COLO668 (cell line): ENCODE results near the gene EYS.
"Not testable (repeated sequence)": the region's sequence is repeated elsewhere in the genome, so short reads cannot be mapped to it uniquely, and the experiment has no call there.

Source experiments
- DNase-seq: peaks from one replicate; lab custom pipeline; 2025; ENCODE audit not compliant: unreplicated experiment; lab: John Stamatoyannopoulos, UW

Gene EYS

DNA sequence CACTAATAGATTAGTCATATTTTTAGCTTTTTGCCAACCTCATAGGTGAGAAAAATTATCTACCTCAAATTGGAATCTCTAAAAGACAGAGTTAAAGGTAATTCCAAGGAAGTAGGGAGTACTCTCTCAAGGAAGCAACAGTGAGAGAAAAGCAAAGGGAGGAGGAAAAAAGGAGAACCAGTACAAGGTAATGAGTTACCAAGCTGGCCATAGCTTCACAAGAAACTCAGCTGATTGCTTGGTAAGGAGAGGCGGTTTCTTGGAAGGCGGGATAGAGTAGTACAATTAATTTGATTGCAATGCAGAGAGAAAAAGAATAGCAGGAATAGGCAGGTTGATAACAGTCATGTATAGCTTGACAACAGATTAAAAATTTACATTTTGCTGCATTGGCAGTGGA, 1933.8 kb downstream of the EYS start:
- no peak for DNase-seq

DNA sequence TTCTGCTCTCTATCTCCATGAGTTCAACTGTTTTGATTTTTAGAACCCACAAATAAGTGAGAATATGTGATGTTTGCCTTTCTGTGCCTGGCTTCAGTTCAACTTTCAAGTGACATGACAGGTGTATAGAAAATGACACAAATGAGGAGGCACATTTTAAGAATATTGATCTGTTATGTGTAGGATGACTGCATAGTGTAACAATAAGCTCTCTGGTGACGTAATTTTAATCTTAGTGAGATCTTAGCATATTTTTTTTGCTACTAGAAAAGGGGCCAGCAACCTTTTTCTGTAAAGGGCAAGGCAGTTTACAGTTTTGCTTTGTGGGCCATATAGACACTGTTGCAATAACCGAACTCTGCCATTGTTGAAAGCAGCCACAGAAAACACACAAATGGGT, 1941.2 kb downstream of the EYS start:
- DNase-seq: no peak

DNA sequence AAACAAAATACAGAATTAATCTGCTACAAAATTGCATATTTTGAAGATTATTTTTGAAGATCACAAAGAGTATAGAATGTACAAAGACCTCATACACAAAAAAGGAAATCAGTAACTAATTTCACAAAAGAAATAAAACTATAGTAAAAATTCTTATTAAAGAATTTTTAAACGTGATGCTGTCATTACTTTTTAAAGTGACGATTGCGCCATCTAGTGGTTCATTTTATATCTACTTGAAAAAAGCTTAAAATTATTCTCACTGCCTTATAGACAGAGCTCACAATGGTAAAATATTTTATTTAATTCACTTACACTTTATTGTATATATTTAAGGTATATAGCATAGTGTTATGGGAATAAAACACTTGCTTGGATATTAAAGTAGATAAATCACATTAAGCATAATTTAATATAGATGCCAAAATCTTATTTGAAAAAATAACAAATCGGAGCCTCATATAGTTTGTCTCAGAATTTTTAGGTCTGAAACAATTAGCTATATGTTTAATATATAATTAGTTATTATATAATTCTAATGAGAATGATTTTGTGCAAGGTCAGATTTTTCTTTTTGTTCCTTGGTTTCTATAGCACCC, 1942.6 kb downstream of the EYS start:
- DNase-seq: no peak

GRCh38 chr6:63760199-63760598, 1946.8 kb downstream of the EYS start:
- no peak for DNase-seq

GRCh38 chr6:63759605-63760105, 1947.4 kb downstream of the EYS start:
- no peak for DNase-seq

DNA sequence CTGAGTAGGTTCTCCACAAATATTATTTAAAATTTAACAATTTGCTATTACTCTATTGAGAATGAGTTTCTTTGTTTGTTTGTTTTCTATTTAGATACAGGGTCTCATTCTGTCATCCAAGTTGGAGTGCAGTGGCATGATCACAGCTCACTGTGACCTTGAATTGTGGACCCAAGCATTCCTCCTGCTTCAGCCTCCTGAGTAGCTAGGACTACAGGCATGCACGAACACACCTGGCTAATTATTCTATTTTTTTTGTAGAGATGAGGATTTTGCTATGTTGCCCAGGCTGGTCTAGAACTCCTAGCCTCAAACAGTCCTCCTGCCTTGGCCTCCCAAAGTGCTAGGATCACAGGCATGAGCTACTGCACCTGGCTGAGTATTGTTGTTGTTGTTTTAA, 1949.2 kb downstream of the EYS start:
- DNase-seq: no peak

- DNase-seq: not testable (repeated sequence)
These were observed 1949.8 kb downstream of the EYS start for GRCh38 chr6:63757275-63757674.

GRCh38 chr6:63750400-63750799, 1956.6 kb downstream of the EYS start:
- no peak for DNase-seq

DNA sequence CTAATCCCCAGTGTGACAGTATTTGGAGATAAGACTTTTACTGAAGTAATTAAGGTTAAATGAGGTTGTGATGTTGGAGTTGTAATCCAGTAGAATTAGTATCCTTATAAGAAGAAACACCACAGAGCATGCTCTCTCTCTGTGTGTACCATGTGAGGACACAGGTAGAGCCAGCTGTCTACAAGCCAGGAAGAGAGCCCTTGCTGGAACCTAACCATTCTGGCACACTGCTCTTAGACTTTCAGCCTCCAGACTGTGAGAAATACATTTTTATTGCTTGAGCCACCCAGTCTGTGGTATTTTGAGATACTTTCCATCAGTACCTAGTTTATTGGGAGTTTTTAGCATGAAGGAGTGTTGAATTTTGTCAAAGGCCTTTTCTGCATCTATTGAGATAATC, 1961.2 kb downstream of the EYS start:
- DNase-seq: no peak

- no peak for DNase-seq
These were observed 1962.2 kb downstream of the EYS start for GRCh38 chr6:63744810-63745209.

- no peak for DNase-seq
These were observed 1963.3 kb downstream of the EYS start for GRCh38 chr6:63743691-63744090.

GRCh38 chr6:63742060-63742459, 1965.0 kb downstream of the EYS start:
- DNase-seq: no peak

GRCh38 chr6:63740709-63741108, 1966.3 kb downstream of the EYS start:
- DNase-seq: no peak

DNA sequence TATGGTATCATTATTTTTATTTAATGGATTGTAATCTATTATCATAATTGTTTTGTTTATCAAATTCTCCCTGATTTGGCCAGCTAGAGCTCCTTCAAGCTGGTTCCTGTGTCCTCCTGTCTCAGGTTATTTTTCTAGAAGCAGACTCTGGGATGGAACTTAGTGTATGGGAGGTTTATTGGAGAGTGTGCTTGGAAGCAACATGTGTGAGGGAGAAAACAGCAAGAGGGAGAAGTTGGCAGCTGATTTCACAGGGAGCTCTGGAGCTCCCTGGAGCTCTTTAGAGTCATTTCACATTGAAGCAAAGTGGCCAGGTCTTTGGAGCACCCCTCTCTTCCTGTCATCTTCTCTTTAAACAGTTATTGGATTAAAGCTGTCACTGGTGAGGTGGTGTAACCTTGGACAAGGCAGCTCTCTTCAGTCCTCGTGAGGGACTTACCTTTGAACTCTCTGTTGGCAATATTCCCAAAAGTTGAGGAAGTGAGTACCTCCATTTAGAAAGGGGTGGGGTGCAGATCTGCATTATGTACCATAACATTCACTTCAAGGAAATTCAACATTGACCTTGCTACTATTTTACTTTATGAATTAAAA, 1967.8 kb downstream of the EYS start:
- no peak for DNase-seq

GRCh38 chr6:63738190-63738589, 1968.8 kb downstream of the EYS start:
- DNase-seq: not testable (repeated sequence)

DNA sequence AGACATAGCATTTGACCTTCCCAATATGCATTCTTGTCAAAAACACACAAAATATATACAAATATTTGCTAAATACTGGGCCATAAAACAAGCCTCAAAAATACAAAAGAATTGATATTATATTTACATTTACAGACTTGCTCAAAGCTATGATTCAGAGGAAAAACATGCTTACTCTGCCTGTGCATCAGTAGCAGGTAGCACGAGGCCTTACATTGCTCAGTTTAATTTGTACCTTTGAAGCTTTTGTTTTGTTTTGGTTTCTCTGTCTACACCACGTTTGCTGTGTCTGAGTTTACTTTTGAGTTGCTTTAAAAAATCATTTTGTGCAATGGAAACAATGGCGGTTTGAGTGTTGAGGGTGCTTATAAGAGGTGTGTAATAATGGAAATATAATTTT, 1972.1 kb downstream of the EYS start:
- no peak for DNase-seq

- no peak for DNase-seq
These were observed 1974.7 kb downstream of the EYS start for GRCh38 chr6:63732336-63732735.

DNA sequence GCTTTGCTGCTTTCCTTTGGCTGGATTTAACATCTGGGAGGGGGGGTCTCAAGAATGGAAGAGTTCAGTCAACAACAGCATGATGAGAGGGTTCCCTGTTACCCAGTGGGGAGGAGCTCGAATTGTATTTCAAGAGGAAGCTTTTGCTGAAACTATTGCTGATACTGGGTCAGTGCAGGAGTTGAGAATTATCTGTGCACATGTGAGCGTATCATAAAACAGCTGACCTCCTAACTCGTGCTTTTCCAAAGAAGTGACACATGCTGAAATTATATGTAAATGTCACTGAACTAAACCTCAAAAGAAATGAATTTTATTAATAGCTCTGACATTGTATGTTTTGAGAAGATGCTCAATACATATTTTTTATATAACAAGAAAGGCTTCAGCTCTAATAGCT, 1975.1 kb downstream of the EYS start:
- no peak for DNase-seq

- no peak for DNase-seq
These were observed 1976.7 kb downstream of the EYS start for GRCh38 chr6:63730311-63730710.

- DNase-seq: no peak
These were observed 1982.3 kb downstream of the EYS start for GRCh38 chr6:63724721-63725120.

- DNase-seq: no peak
These were observed 1985.8 kb downstream of the EYS start for GRCh38 chr6:63721181-63721580.

DNA sequence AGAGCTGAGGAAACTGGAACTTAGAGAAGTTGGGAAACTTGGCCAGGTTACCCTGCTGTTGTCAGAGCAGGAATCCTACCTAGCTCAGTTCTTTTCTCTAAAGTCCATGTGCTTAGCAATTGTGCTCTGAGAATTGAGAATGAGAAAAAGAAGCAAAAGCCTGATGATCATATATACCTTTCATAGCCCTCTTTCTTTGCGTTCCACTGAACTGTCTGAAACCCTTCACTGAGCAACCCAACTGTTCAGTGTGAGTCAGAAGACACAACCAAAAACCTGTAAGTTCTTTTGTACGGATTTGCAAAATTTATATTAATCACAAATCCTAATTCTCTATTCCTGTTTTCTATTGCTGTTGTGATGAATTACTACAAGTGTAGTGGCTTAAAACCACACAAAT, 1990.9 kb downstream of the EYS start:
- no peak for DNase-seq

GRCh38 chr6:63714091-63714490, 1992.9 kb downstream of the EYS start:
- no peak for DNase-seq
